Psoas muscle (tissue), 8 donors: ENCODE data around the gene FXYD7. TPM values are rescaled to one million over a fixed set of nuclear protein-coding genes. Genes with fewer than 3 reads are reported as not detected.
"Not testable (repeated sequence)": the region's sequence is repeated elsewhere in the genome, so short reads cannot be mapped to it uniquely, and the experiment has no call there.

Experiments
- ATAC-seq, 4 donors: fragments of 200-7000 bp; cut with Tn5 transposase; one replicate each; pipeline ENCODE4 v1.9.1; 2020; ENCODE audit warnings: moderate library complexity in 3 of 4, mild to moderate bottlenecking in 2 of 4
- DNase-seq, 2 donors: peaks; one replicate each; pipeline ENCODE4 v3.0.0-alpha.2; 2020
- H3K27ac ChIP-seq: fragments of 200-600 bp; one replicate; pipeline ENCODE4 v1.8.0; 2022
- H3K27me3 ChIP-seq, 3 donors: fragments of 200-600 bp in 1 of 3; one replicate each; pipeline versions ENCODE4 v1.6.1 to v1.8.0; 2013 to 2022; ENCODE audit warnings: low read length in 2 of 3, mild to moderate bottlenecking in 2 of 3, moderate library complexity in 1 of 3; ENCODE audit not compliant: insufficient read depth in 3 of 3
- H3K36me3 ChIP-seq, 2 donors: fragments of 200-600 bp in 1 of 2; one replicate each; pipeline versions ENCODE4 v1.6.1 to v1.8.0; 2013 to 2022; ENCODE audit warnings: low read depth in 1 of 2, mild to moderate bottlenecking in 1 of 2, moderate library complexity in 1 of 2; ENCODE audit not compliant: insufficient read depth in 1 of 2
- H3K4me1 ChIP-seq: fragments of 200-600 bp; one replicate; pipeline ENCODE4 v1.8.0; 2022
- H3K4me3 ChIP-seq: fragments of 200-600 bp; one replicate; pipeline ENCODE4 v1.8.0; 2022; ENCODE audit warnings: mild to moderate bottlenecking
- H3K9me3 ChIP-seq: fragments of 200-600 bp; one replicate; pipeline ENCODE4 v1.8.0; 2022
- CTCF ChIP-seq: fragments of 200-600 bp; IDR thresholded peaks from one replicate; pipeline ENCODE4 v1.8.0; 2022; ENCODE audit warnings: antibody characterized with exemption
- WGBS, 3 donors: extraction: QIAGEN DNeasy Blood & Tissue Kit; methylation state at CpG; one replicate each; pipeline versions ENCODE4 v1.1.6 to v1.1.7; 2013; 5-methylcytosine and 5-hydroxymethylcytosine counted together
- intact Hi-C, 2 donors: fragments of 100-400 bp; cut with DNase I; formaldehyde crosslinking; loops; one replicate each; pipeline versions ENCODE4 v1.11.0 to v1.14.2; 2022
- polyA plus RNA-seq, 3 donors: library from polyadenylated mRNA; stranded (reverse); fragments of 200-250 nt; gene quantifications; one replicate each; pipeline ENCODE4 v1.2.3, GENCODE V29; 2013
- total RNA-seq, 4 donors: library from RNA; stranded (reverse); fragmentation: NEBNext Ultra II Directional in 2 of 4; extraction: Animal tissue kit (Norgen Biotek cat#: 25700) in 2 of 4; gene quantifications; one replicate each; pipeline versions ENCODE4 v1.2.1 to v1.2.4, GENCODE V29; 2021 to 2023
- donor health status: healthy with polysubstance abuse.
- donor health status: DM: no; HTN: no; CAD: no; lungs with moderate emphysema.
- donor health status: Bipolar disorder and iron deficiency.
- donor health status: healthy.
- donor health status: DM: yes; HTN: yes; CAD: no.
- donor health status: DM: no; HTN: no; CAD: no.
- donor health status: DM: no; HTN: no; CAD: no.
- donor health status: DM: yes; HTN: yes; CAD: no.

The FXYD7 gene
- total and polyA plus RNA-seq, 7 donors: 0.13 to 0.65 (median 0.57) TPM; not detected in 3

- no peaks in the 10 kb centered on the region for H3K4me1 ChIP-seq
- 54 to 66% (median 55%) methylated on average over 2 of the region's 2 CpGs for WGBS, 3 donors
- intact Hi-C loops: no loop called here
- H3K4me3 ChIP-seq: no peak overlapping the region
- no peak overlapping the region for H3K27ac ChIP-seq
- peaks cover 5% of the 10 kb centered on the region for H3K9me3 ChIP-seq
- H3K36me3 ChIP-seq: no peaks in the 10 kb centered on the region
- no peak for TF ChIP-seq CTCF
- peaks cover 0 to 4% (median 0%) of the 10 kb centered on the region in 3 donors for H3K27me3 ChIP-seq
- DNase-seq (no peak), ATAC-seq (no peak)
Measured at GRCh38 chr19:35195830-35196229, 52.8 kb downstream of the FXYD7 start.

- intact Hi-C loops, ATAC-seq: not testable (repeated sequence)
Measured at GRCh38 chr19:35196861-35197260, 53.8 kb downstream of the FXYD7 start.

GRCh38 chr19:35199481-35199880, 56.4 kb downstream of the FXYD7 start:
- no peaks in the 10 kb centered on the region for H3K36me3 ChIP-seq
- no peak overlapping the region for H3K27ac ChIP-seq
- H3K27me3 ChIP-seq: peaks cover 0 to 10% (median 0%) of the 10 kb centered on the region in 3 donors
- H3K4me3 ChIP-seq: no peak overlapping the region
- TF ChIP-seq CTCF: no peak
- H3K9me3 ChIP-seq: no peaks in the 10 kb centered on the region
- no peak for DNase-seq
- WGBS, 3 donors: 47 to 62% (median 58%) methylated on average over 2 of the region's 2 CpGs
- no peaks in the 10 kb centered on the region for H3K4me1 ChIP-seq
- no peak for ATAC-seq
- intact Hi-C loops: no loop called here

More at GRCh38 chr19:35196861-35197260, 53.8 kb downstream of the FXYD7 start:
- not testable (repeated sequence) for H3K36me3 ChIP-seq, DNase-seq, H3K9me3 ChIP-seq, H3K27ac ChIP-seq, H3K4me1 ChIP-seq, H3K4me3 ChIP-seq
- WGBS, 3 donors: 75 to 81% (median 75%) methylated on average over 6 of the region's 6 CpGs
- peaks cover 0 to 10% (median 0%) of the 10 kb centered on the region in 3 donors for H3K27me3 ChIP-seq

- 58 to 70% (median 66%) methylated on average over 4 of the region's 4 CpGs for WGBS, 3 donors
- no peak overlapping the region for H3K27ac ChIP-seq
- intact Hi-C loops: no loop called here
Measured at GRCh38 chr19:35202722-35203688, 60.0 kb downstream of the FXYD7 start.

More at GRCh38 chr19:35202722-35203688, 60.0 kb downstream of the FXYD7 start:
- DNase-seq (no peak), ATAC-seq (no peak)
- Histone ChIP-seq H3K4me3 (no peak overlapping the region), H3K27me3 (peaks cover 0 to 13% (median 0%) of the 10 kb centered on the region in 3 donors), H3K36me3 (no peaks in the 10 kb centered on the region), H3K4me1 (no peaks in the 10 kb centered on the region), H3K9me3 (no peaks in the 10 kb centered on the region)
- no peak for TF ChIP-seq CTCF

Other genes with a start within 250 kb of the FXYD7 start
- gene ZNF30, start 216.4 kb upstream of the FXYD7 start, total RNA-seq: 1 to 10 TPM in 3 of 4 donors, under 1 TPM in 1; 0.86 to 2.1 (median 1.6) TPM
- gene ZNF30, start 216.4 kb upstream of the FXYD7 start, polyA plus RNA-seq: 1 to 10 TPM in 2 of 3 donors, under 1 TPM in 1; 0.91 to 6.6 (median 1.9) TPM
- 1 to 10 TPM; 1.5 to 4.2 (median 2.0) TPM for gene ZNF792, start 179.0 kb upstream of the FXYD7 start, total RNA-seq
- 1 to 10 TPM in 1 of 3 donors, under 1 TPM in 2; 0.83 to 1.3 (median 0.93) TPM for gene ZNF792, start 179.0 kb upstream of the FXYD7 start, polyA plus RNA-seq
- gene GRAMD1A, start 142.9 kb upstream of the FXYD7 start, total RNA-seq: 10 to 100 TPM; 36.3 to 55.0 (median 38.3) TPM
- 10 to 100 TPM; 15.6 to 33.4 (median 17.4) TPM for gene GRAMD1A, start 142.9 kb upstream of the FXYD7 start, polyA plus RNA-seq
- gene SCN1B, start 112.8 kb upstream of the FXYD7 start, total RNA-seq: 100 to 1,000 TPM in 3 of 4 donors, 10 to 100 TPM in 1; 95.9 to 345 (median 218) TPM
- gene SCN1B, start 112.8 kb upstream of the FXYD7 start, polyA plus RNA-seq: 100 to 1,000 TPM in 2 of 3 donors, 10 to 100 TPM in 1; 55.6 to 282 (median 248) TPM
- gene HPN, start 101.5 kb upstream of the FXYD7 start, total RNA-seq: 10 to 100 TPM in 2 of 4 donors, 1 to 10 TPM in 2; 2.5 to 17.7 (median 8.1) TPM
- gene HPN, start 101.5 kb upstream of the FXYD7 start, polyA plus RNA-seq: 10 to 100 TPM in 1 of 3 donors, 1 to 10 TPM in 2; 1.6 to 12.6 (median 5.2) TPM
- gene FXYD3, start 27.4 kb upstream of the FXYD7 start, total RNA-seq: not detected
- gene FXYD3, start 27.4 kb upstream of the FXYD7 start, polyA plus RNA-seq: under 1 TPM; 0.10 to 0.38 (median 0.13) TPM
- gene LGI4, start 8.2 kb upstream of the FXYD7 start, total RNA-seq: 10 to 100 TPM in 3 of 4 donors, 1 to 10 TPM in 1; 3.3 to 22.1 (median 17.3) TPM
- 10 to 100 TPM in 1 of 3 donors, 1 to 10 TPM in 2; 3.2 to 17.1 (median 9.5) TPM for gene LGI4, start 8.2 kb upstream of the FXYD7 start, polyA plus RNA-seq
- gene FXYD1, start 4.4 kb upstream of the FXYD7 start, total RNA-seq: 100 to 1,000 TPM; 409 to 860 (median 548) TPM
- 100 to 1,000 TPM; 210 to 581 (median 299) TPM for gene FXYD1, start 4.4 kb upstream of the FXYD7 start, polyA plus RNA-seq
- gene FXYD5, start 11.5 kb downstream of the FXYD7 start, total RNA-seq: 10 to 100 TPM in 3 of 4 donors, 1 to 10 TPM in 1; 9.5 to 14.8 (median 11.7) TPM
- 10 to 100 TPM in 2 of 3 donors, 1 to 10 TPM in 1; 6.4 to 19.1 (median 11.5) TPM for gene FXYD5, start 11.5 kb downstream of the FXYD7 start, polyA plus RNA-seq
- gene FAM187B, start 85.5 kb downstream of the FXYD7 start, total RNA-seq: not detected
- gene FAM187B, start 85.5 kb downstream of the FXYD7 start, polyA plus RNA-seq: under 1 TPM in 1 of 3 donors, not detected in 2; 0.03 TPM
- 1 to 10 TPM; 1.8 to 5.2 (median 2.7) TPM for gene LSR, start 105.7 kb downstream of the FXYD7 start, total RNA-seq
- gene LSR, start 105.7 kb downstream of the FXYD7 start, polyA plus RNA-seq: 1 to 10 TPM; 1.7 to 4.4 (median 2.4) TPM
- 100 to 1,000 TPM; 141 to 196 (median 188) TPM for gene USF2, start 125.7 kb downstream of the FXYD7 start, total RNA-seq
- gene USF2, start 125.7 kb downstream of the FXYD7 start, polyA plus RNA-seq: 100 to 1,000 TPM in 2 of 3 donors, 10 to 100 TPM in 1; 94.4 to 179 (median 142) TPM
- gene HAMP, start 139.3 kb downstream of the FXYD7 start, total RNA-seq: under 1 TPM in 2 of 4 donors, not detected in 2; 0.22 to 0.42 TPM
- gene HAMP, start 139.3 kb downstream of the FXYD7 start, polyA plus RNA-seq: not detected
- gene MAG, start 148.9 kb downstream of the FXYD7 start, total RNA-seq: under 1 TPM in 1 of 4 donors, not detected in 3; 0.11 TPM
- gene MAG, start 148.9 kb downstream of the FXYD7 start, polyA plus RNA-seq: under 1 TPM in 2 of 3 donors, not detected in 1; 0.05 to 0.30 TPM
- 1 to 10 TPM in 2 of 4 donors, under 1 TPM in 2; 0.15 to 3.2 (median 1.2) TPM for gene CD22, start 185.9 kb downstream of the FXYD7 start, total RNA-seq
- gene CD22, start 185.9 kb downstream of the FXYD7 start, polyA plus RNA-seq: under 1 TPM; 0.11 to 0.32 (median 0.14) TPM
- not detected for gene FFAR1, start 204.6 kb downstream of the FXYD7 start, total RNA-seq
- gene FFAR1, start 204.6 kb downstream of the FXYD7 start, polyA plus RNA-seq: not detected
- under 1 TPM in 2 of 4 donors, not detected in 2; 0.17 to 0.22 TPM for gene FFAR3, start 215.2 kb downstream of the FXYD7 start, total RNA-seq
- gene FFAR3, start 215.2 kb downstream of the FXYD7 start, polyA plus RNA-seq: under 1 TPM in 1 of 3 donors, not detected in 2; 0.04 TPM
- not detected for gene GPR42, start 227.8 kb downstream of the FXYD7 start, total RNA-seq
- gene GPR42, start 227.8 kb downstream of the FXYD7 start, polyA plus RNA-seq: not detected